Measurements from ENCODE around the gene KCP. TPM values are rescaled to one million over a fixed set of nuclear protein-coding genes. Genes with fewer than 3 reads are reported as not detected.

KCP gene
- total RNA-seq, 1 experiment from 2014 or later = 2.7 TPM

DNA sequence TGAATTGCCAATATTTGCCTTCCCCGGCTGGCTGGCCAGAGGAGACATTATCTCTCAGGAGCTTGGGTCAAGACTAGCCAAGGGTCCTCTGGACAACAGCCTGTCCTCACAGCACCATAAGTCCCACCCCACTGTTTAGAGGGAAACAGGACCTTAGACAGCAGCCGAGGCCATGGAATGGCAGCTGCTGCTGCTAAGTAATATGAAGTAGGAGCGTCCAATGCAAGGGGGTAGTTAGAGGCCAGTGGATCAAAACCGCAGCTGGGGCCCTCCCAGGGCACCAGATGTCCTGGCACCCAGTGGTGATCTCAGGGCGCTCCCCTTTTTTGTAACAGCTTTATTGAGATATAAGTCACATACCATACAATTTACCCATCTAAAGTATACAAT, 12.9 kb upstream of the KCP start (continued):
- TF ChIP-seq, protein P1, sequence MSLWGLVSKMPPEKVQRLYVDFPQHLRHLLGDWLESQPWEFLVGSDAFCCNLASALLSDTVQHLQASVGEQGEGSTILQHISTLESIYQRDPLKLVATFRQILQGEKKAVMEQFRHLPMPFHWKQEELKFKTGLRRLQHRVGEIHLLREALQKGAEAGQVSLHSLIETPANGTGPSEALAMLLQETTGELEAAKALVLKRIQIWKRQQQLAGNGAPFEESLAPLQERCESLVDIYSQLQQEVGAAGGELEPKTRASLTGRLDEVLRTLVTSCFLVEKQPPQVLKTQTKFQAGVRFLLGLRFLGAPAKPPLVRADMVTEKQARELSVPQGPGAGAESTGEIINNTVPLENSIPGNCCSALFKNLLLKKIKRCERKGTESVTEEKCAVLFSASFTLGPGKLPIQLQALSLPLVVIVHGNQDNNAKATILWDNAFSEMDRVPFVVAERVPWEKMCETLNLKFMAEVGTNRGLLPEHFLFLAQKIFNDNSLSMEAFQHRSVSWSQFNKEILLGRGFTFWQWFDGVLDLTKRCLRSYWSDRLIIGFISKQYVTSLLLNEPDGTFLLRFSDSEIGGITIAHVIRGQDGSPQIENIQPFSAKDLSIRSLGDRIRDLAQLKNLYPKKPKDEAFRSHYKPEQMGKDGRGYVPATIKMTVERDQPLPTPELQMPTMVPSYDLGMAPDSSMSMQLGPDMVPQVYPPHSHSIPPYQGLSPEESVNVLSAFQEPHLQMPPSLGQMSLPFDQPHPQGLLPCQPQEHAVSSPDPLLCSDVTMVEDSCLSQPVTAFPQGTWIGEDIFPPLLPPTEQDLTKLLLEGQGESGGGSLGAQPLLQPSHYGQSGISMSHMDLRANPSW (CRISPR knock-in tag; conservative IDR thresholded peaks at IDR 0.05; ENCODE audit: low read depth) = no peak
- TF ChIP-seq OVOL2 (CRISPR knock-in tag; IDR thresholded peaks at IDR 0.05; ENCODE audit: borderline replicate concordance) = no peak
- TF ChIP-seq, protein P2, sequence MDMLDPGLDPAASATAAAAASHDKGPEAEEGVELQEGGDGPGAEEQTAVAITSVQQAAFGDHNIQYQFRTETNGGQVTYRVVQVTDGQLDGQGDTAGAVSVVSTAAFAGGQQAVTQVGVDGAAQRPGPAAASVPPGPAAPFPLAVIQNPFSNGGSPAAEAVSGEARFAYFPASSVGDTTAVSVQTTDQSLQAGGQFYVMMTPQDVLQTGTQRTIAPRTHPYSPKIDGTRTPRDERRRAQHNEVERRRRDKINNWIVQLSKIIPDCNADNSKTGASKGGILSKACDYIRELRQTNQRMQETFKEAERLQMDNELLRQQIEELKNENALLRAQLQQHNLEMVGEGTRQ (CRISPR knock-in tag; IDR thresholded peaks at IDR 0.05) = no peak
- TF ChIP-seq ZNF396 (CRISPR knock-in tag; IDR thresholded peaks at IDR 0.05; ENCODE audit: borderline replicate concordance) = no peak

DNA sequence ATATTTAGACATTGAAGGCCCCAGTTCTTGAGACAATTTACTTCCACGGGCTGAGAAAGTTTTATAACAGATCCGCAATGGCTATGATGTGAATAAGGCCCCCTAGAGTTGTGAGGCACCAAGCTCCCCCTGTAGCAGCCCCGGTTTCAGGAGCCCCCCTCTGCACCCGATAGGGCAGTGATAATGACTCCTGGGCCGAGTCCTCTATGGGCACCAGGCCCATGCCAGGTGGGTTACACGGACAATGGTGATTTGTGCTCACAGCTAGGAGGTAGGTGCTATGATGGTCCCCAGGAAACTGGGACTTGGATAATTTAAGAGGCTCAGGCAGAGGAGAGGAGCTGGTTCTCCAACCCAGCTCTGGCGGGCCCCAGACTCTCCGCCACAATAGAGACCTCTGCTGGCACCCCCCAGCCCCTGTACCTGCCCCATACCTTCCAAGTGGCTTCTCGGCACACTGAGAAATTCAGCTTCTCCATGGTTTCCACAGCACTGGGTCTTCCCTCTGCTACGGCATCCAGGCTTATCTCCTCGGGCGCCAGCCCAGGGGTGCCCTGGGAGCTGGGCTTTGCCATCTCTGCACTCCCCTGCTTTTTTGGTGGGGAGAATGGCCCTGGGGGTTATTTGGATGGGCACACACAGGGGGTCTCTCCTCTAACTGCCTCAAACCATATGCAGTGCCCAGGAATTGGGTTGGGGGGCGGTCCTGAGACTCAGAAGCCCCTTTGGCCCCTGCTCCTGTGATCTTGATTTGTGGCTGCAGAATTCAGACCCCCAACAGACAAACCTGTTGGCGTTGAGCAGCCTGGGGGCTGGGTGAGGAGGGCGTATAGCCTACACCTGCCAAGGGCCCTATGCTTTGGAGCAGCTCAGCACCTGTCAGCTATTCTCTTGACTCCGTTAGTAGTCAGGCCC, 12.2 kb upstream of the KCP start:
- no peak for DNase-seq (ENCODE audit: low spot score)
- peaks cover 24% of the 10 kb centered on the region for H3K27me3 Mint-ChIP-seq (ENCODE audit: low read depth)
- H3K36me3 Mint-ChIP-seq = no peaks in the 10 kb centered on the region; the same call in 1 of the 2 replicates
- peaks cover 1% of the 10 kb centered on the region for H3K9me3 Mint-ChIP-seq
- POLR2A ChIA-PET = no interaction called here
- no peak overlapping the region for H3K4me3 Mint-ChIP-seq
- ATAC-seq = no peak
- H3K4me1 Mint-ChIP-seq = peaks cover 12% of the 10 kb centered on the region
- H3K27ac Mint-ChIP-seq = no peak overlapping the region
- CTCF ChIA-PET = interaction anchor here (0.8 to 2.9 kb wide), 7 partner anchors 11 to 169 kb away, joined by 3 to 16 read pairs (median 6); partner anchors contain the start of gene KCP
- no peak for TF ChIP-seq ESRRA (CRISPR knock-in tag; IDR thresholded peaks at IDR 0.05; ENCODE audit: borderline replicate concordance)
- TF ChIP-seq MYBL2 (CRISPR knock-in tag; IDR thresholded peaks at IDR 0.05) = no peak
- TF ChIP-seq SMAD4 (CRISPR knock-in tag; IDR thresholded peaks at IDR 0.05) = no peak
- no peak for TF ChIP-seq ZNF396 (CRISPR knock-in tag; IDR thresholded peaks at IDR 0.05; ENCODE audit: borderline replicate concordance)
- TF ChIP-seq, protein P3, sequence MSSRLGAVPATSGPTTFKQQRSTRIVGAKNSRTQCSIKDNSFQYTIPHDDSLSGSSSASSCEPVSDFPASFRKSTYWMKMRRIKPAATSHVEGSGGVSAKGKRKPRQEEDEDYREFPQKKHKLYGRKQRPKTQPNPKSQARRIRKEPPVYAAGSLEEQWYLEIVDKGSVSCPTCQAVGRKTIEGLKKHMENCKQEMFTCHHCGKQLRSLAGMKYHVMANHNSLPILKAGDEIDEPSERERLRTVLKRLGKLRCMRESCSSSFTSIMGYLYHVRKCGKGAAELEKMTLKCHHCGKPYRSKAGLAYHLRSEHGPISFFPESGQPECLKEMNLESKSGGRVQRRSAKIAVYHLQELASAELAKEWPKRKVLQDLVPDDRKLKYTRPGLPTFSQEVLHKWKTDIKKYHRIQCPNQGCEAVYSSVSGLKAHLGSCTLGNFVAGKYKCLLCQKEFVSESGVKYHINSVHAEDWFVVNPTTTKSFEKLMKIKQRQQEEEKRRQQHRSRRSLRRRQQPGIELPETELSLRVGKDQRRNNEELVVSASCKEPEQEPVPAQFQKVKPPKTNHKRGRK (CRISPR knock-in tag; IDR thresholded peaks at IDR 0.05; ENCODE audit: borderline replicate concordance) = no peak
- no peak for TF ChIP-seq PRRX2 (CRISPR knock-in tag; IDR thresholded peaks at IDR 0.05)
- TF ChIP-seq SP1 (CRISPR knock-in tag; conservative IDR thresholded peaks at IDR 0.05) = no peak
- TF ChIP-seq, protein P4, sequence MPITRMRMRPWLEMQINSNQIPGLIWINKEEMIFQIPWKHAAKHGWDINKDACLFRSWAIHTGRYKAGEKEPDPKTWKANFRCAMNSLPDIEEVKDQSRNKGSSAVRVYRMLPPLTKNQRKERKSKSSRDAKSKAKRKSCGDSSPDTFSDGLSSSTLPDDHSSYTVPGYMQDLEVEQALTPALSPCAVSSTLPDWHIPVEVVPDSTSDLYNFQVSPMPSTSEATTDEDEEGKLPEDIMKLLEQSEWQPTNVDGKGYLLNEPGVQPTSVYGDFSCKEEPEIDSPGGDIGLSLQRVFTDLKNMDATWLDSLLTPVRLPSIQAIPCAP (CRISPR knock-in tag; IDR thresholded peaks at IDR 0.05) = no peak
- TF ChIP-seq ZNF317 (CRISPR knock-in tag; IDR thresholded peaks at IDR 0.05; ENCODE audit: borderline replicate concordance, low read depth) = no peak
- TF ChIP-seq, protein P5, sequence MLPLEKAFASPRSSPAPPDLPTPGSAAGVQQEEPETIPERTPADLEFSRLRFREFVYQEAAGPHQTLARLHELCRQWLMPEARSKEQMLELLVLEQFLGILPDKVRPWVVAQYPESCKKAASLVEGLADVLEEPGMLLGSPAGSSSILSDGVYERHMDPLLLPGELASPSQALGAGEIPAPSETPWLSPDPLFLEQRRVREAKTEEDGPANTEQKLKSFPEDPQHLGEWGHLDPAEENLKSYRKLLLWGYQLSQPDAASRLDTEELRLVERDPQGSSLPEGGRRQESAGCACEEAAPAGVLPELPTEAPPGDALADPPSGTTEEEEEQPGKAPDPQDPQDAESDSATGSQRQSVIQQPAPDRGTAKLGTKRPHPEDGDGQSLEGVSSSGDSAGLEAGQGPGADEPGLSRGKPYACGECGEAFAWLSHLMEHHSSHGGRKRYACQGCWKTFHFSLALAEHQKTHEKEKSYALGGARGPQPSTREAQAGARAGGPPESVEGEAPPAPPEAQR (CRISPR knock-in tag; IDR thresholded peaks at IDR 0.05) = no peak
- TF ChIP-seq, protein P6, sequence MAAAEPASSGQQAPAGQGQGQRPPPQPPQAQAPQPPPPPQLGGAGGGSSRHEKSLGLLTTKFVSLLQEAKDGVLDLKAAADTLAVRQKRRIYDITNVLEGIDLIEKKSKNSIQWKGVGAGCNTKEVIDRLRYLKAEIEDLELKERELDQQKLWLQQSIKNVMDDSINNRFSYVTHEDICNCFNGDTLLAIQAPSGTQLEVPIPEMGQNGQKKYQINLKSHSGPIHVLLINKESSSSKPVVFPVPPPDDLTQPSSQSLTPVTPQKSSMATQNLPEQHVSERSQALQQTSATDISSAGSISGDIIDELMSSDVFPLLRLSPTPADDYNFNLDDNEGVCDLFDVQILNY (CRISPR knock-in tag; IDR thresholded peaks at IDR 0.05) = no peak
- TF ChIP-seq, protein P7, sequence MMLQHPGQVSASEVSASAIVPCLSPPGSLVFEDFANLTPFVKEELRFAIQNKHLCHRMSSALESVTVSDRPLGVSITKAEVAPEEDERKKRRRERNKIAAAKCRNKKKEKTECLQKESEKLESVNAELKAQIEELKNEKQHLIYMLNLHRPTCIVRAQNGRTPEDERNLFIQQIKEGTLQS (CRISPR knock-in tag; conservative IDR thresholded peaks at IDR 0.05) = no peak
- TF ChIP-seq, protein P8, sequence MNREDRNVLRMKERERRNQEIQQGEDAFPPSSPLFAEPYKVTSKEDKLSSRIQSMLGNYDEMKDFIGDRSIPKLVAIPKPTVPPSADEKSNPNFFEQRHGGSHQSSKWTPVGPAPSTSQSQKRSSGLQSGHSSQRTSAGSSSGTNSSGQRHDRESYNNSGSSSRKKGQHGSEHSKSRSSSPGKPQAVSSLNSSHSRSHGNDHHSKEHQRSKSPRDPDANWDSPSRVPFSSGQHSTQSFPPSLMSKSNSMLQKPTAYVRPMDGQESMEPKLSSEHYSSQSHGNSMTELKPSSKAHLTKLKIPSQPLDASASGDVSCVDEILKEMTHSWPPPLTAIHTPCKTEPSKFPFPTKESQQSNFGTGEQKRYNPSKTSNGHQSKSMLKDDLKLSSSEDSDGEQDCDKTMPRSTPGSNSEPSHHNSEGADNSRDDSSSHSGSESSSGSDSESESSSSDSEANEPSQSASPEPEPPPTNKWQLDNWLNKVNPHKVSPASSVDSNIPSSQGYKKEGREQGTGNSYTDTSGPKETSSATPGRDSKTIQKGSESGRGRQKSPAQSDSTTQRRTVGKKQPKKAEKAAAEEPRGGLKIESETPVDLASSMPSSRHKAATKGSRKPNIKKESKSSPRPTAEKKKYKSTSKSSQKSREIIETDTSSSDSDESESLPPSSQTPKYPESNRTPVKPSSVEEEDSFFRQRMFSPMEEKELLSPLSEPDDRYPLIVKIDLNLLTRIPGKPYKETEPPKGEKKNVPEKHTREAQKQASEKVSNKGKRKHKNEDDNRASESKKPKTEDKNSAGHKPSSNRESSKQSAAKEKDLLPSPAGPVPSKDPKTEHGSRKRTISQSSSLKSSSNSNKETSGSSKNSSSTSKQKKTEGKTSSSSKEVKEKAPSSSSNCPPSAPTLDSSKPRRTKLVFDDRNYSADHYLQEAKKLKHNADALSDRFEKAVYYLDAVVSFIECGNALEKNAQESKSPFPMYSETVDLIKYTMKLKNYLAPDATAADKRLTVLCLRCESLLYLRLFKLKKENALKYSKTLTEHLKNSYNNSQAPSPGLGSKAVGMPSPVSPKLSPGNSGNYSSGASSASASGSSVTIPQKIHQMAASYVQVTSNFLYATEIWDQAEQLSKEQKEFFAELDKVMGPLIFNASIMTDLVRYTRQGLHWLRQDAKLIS (CRISPR knock-in tag; IDR thresholded peaks at IDR 0.05; ENCODE audit: borderline replicate concordance) = no peak
